Activated CD8-positive, alpha-beta memory T cell treated with anti-CD3 and anti-CD28 coated beads, Interleukin-2, amount 50 U/mL, for 1 hour (primary cell): Measurements from ENCODE around the gene POLR2H.

Experiments
- DNase-seq: peaks from one replicate; pipeline ENCODE4 v3.0.0-alpha.2; 2020; ENCODE audit errors: extremely low read depth

Gene POLR2H

DNA sequence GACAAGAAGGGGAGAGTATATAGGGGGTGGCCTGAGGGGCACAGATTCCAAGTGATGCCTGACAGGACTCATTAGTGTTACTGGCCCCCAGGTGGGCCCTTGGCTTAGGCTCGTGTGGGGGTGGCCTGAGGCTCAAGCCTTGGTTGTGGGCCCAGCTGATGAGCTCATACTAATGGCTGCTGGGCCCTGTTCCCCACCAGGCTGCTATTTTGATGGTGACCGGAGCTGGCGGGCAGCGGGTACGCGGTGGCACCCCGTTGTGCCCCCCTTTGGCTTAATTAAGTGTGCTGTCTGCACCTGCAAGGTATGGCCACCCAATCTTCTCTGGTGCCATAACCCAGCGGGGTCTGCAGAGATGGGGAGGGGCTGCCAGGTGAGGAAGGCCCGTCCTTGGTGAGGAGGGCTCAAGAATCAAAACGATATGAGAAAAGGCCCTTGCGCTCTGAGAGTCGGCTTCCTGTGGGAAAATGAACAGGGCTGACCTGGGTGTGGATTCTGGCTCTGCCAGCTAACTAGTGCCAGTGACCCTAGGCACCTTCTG lies 25.7 kb downstream of the POLR2H start:
- no peak for DNase-seq

DNA sequence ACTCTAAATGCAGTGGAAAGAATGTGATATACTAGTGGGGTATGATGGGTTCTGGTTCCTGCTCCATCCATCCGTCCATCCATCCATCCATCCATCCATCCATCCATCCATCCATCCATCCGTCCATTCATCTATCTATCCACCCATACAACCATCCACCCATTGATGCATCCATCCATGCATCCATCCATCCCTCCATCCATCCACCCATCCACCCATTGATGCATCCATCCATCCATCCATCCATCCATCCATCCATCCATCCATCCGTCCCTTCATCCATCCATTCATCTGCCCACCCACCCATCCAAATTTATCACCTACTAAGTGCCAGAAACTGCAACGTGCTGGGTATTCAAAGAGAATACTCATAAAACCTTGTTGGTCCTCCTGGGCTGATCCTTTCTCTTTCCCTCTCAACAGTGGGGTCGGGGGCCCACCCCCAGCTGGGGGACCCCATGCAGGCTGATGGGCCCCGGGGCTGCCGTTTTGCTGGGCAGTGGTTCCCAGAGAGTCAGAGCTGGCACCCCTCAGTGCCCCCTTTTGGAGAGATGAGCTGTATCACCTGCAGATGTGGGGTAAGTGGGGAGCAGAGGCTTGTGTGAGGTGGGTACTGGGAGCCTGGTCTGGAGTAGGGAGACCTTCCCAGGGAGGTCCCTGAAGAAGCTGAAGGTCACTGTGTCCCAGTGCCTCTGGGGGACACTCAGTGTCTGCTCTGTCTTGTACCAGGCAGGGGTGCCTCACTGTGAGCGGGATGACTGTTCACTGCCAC lies 26.8 kb downstream of the POLR2H start:
- DNase-seq: no peak

DNA sequence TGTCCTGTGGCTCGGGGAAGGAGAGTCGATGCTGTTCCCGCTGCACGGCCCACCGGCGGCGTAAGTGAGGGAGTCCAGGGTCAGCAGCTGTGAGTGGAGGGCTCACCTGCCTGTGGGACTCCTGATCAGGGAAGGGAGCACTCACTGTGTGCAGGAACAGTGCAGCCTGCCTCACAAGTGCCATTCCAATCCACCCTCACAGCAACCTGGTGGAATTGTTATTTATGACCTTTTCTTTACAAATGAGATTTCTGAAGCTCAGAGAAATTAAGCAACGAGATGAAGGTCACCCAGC lies 27.4 kb downstream of the POLR2H start:
- no peak for DNase-seq

DNA sequence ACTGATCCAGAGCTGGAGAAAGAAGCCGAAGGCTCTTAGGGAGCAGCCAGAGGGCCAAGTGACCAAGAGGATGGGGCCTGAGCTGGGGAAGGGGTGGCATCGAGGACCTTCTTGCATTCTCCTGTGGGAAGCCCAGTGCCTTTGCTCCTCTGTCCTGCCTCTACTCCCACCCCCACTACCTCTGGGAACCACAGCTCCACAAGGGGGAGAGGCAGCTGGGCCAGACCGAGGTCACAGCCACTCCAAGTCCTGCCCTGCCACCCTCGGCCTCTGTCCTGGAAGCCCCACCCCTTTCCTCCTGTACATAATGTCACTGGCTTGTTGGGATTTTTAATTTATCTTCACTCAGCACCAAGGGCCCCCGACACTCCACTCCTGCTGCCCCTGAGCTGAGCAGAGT lies 27.9 kb downstream of the POLR2H start:
- no peak for DNase-seq

DNA sequence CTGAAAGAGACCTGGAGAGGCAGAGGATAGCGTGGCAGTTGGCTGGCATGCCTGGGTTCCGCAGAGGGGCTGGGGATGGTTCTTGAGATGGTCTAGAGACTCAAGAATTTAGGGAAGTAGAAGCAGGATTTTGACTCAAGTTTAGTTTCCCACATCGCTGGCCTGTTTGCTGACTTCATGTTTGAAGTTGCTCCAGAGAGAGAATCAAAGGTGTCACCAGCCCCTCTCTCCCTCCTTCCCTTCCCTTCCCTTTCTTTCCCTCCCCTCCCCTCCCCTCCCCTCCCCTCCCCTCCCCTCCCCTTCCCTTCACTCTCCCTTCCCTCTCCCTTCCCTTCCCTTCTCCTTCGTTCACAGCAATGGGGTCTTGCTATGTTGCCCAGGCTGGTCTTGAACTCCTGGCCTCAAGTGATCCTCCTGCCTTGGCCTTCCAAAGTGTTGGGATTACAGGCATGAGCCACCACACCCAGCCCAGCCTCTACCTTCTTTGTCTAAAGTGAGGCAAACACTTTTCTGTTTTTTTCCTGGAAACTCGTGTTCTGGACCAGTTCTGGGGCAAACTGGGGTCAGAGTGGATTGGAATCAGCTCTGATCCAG lies 28.5 kb downstream of the POLR2H start:
- DNase-seq: no peak

DNA sequence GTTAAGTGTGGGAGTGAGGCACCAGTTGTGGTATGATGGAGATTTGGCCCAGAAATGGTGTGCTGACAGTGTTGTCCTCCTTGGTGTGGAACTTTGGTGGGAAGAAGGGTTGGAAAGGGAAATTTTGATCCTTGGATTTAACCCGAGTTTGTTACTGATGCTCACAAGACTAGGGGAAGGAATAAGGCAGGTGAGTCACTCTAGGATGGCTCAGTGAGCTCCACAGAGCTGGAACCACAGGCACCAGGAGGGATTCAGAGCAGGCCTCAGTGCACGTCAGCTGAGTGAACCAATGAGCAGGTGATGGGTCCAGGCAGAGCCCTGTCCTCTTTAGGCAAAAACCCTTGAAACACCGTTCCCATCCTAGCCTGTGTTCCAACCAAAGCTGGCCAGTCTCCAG lies 29.8 kb downstream of the POLR2H start:
- no peak for DNase-seq

DNA sequence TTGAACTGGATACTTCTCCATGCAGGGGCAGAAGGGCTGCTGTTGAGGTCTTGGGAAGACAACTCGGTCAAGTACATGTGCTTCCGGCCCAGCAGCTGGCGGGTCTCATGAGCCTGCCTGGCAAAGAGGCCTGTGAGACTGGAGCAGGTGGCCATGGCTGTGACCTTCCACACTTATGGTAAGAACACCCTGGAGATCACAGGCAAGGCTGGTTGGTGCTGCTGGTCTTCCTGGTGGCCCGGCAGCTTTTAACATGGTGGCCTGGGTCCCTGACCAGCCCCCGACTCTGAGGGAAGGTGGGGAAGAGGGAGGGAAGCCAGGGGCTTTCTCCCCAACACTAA lies 33.8 kb downstream of the POLR2H start:
- no peak for DNase-seq

DNA sequence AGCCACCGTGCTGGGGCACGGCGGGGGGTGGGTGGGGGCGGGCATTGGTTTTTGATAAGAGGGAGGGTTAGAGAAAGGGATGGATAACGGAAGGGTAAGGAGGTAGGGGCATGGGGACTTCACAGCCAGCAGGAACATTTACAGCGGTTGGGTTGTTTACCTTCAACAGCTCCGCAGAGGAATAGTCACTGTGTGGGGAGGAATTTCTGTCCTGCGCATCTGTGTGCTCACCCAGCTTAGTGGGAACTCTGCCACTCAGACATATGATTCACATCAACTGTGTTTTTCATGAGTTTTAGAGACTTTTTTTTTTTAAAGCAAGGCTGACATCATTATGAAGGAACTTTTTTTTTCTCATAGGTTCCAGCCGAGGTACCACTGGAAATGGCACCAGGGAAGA lies 37.9 kb downstream of the POLR2H start:
- no peak for DNase-seq

DNA sequence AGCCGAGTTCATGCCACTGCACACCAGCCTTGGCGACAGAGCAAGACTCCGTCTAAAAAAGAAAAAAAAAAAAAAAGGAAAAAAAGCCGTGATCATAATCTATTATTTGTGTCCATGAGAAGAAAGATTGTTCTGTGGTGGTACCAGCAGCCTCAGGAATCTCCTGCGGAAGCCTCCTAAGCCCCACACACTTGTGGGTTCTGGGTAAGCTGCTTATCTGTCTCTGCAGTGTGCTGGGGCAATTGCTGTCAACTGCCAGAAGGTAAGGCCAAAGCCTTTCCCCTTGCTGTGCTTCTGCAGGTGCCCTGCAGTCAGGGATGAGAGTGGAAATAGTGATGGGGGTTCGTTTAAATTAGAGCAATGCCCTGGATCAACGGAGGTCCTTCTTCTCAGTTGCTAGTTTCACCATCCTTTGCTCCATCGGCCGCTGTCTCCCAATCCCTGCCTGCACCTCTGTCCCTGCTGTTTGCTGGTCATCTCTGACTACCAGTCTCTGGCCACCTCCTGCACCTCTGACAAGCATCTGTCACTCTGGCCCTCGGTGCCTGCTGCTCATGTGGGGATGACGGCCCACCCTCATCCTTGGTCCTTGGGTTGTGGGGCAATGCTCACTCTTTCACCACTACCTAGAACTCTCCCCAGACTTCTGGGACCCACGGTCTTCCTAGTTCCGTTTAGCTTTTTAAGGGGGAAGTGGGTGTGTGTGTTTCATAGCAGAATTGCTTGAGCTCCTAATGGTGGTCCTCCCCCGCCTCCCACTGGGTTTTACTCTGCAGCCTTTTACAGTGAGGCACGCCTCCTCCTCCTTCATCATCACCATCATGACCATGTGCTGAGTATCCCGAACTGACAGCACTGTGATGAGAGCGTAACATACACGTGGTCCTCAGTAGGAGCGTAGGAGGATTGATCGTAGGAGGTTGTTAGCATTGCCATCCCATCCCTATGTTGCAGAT lies 43.8 kb downstream of the POLR2H start:
- DNase-seq: no peak

DNA sequence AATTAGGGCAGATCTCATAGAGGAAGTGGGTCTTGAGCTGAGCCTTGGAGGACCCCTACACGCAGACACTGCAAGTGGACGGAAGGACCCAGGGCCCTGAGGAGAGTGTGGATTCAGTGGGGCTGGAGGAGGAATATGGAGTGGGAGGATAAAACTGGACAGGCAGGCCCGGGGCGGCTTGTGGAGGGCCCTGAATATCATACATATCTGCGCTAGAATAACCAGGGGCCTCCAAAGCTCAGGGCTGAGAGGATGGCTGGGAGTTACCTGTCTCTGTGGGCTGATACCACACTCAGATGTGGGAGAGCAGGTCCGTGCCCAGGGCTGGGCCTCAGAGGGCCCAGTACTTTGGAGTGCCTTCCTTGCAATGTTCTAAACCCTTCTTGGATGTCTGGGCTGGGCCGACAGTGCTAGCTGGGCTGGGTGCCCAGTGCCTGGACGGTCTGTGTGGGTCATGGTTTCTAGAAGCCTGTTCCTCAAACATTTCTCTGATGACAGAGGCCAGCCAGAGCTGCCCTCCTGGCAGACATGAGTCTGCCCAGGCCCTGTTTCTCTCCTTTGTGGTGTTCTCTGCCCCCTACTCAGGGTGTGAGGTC lies 47.9 kb downstream of the POLR2H start:
- no peak for DNase-seq

DNA sequence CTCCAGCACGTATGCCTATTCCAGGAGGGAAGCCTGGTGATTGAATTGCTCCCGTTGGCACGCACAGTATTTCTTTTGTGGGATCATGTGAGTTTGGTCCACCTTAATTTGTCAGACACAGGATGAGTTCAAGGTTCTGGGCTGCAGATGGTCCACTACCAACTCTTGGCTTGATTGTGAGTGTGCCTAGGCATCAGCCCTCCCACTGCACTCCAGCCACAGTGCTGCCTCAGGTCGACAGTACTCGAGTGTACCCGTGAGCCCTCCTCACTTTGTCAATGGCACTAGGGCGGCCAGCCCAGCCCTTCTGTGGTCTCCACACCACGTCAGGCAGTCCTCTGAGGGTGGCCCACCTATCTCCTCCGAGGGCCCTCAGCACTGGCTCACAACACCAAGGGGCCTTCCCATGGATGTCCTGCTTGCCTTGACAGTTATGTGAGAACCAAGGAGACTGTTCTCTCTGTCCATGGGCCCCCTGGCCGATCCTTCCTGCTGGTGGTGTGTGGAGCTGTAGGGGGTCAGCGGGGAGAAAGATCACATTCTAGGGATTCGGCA lies 48.5 kb downstream of the POLR2H start:
- no peak for DNase-seq

DNA sequence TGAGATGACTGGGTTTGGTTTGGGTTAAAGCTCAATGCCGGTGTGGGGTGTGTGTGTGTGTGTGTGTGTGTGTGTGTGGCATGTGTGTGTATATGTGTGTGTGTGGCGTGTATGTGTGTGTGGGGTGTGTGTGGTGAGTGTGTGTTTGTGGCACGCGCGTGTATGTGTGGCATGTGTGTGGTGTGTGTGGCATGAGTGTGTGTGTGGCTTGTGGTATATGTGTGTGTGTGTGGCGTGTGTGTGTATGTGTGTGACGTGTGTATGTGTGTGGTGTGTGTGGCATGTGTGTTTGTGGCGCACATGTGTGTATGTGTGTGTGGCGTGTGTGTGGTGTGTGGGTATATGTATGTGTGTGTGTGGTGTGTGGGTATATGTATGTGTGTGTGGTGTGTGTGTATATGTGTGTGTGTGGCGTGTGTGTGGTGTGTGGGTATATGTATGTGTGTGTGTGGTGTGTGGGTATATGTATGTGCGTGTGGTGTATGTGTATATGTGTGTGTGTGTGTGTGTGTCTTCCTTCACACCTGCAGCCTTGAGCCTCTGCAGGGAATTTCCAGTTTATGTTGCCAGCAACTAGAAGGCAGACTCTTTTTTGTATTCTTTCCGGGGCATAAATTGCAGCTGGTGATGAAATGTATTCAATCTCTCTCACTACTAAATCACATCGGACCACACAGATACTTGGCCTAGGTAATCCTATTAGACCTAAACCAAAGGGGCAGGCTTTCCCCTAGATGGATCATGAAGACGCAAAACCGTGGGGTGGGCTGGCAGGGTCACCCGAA lies 53.1 kb downstream of the POLR2H start:
- no peak for DNase-seq

DNA sequence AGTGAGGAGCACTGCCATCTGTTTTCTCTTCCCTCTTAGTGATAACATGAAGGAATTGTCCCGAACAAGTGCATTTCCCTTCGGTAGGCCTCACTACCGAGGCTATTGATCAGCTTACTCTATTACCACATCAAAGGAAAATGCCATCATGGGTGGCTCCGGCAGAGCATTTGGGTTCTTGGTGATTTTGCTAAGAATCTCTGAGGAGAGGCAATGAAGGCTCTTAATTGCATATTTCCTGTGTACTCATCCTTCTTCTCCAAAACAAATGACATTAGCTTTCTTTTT lies 53.6 kb downstream of the POLR2H start:
- no peak for DNase-seq

DNA sequence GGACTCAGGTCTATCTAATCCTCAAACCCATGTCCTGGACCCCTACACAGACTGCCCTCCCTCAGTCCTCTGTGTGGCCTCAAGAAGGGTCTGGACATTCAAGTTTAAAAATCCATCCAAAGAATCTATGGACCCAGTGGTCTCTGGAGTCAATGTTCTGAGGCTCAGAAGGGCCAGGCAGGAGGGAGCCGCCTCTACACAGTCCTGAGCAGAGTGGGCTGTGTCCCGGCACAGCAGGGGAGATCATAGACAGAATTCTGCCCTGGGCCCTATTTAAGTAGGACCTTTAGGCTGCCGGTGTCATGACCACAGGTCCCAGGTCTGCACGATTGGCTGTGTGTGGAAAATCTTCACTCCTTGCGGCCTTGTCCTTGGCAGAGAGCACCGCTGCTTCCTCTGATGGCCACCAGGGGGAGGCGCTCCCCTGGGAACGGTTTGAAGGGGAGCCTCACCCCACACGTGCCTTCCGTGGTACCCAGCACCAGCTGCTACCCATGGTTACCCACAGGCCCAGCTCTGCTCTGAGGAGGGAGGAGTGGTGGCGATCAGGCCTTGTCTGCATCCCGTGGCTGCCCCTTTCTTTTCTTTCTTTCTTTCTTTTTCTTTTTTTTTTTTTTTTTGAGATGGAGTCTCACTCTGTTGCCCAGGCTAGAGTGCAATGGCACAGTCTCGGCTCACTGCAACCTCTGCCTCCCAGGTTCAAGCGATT lies 56.3 kb downstream of the POLR2H start:
- DNase-seq: peak; percentile 10
